GM19099 (cell line): Measurements from ENCODE around the gene KCTD13.

ENCODE experiments used
- POLR2A ChIP-seq: IDR thresholded peaks from 3 replicates; pipeline ENCODE4 v1.6.1; 2011; ENCODE audit warnings: low read depth; ENCODE audit not compliant: insufficient read length; ENCODE audit errors: extremely low read depth

Gene KCTD13

GRCh38 chr16:29925781-29926710 lies at the start of gene KCTD13:
KCTD13 (minus strand) TSS chr16:29926226; CDS start chr16:29926033, 193 bp downstream.
- TF ChIP-seq POLR2A = peak; percentile 89

DNA sequence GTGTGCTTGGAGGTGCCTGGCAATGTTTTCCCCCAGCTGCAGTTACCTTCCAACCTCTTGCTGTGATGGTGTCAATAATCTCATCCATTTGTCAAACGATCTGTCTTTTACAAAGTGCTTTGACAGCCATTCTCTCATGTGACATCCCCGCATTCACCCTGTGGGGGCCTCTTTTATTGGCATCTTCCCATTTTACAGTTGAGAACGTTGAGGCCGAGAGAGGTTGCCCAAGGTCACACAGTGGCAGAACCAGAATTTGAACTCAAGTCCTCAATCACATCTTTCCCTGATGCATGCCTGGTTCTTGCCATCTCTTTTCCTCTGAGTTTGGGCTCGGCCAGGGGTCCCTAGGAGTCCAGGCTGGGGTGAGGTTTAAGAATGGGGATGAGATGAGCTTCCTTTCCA lies 49.1 kb upstream of the KCTD13 start:
- no peak for TF ChIP-seq POLR2A

- no peak for TF ChIP-seq POLR2A
Observed at GRCh38 chr16:29974291-29975133, 48.5 kb upstream of the KCTD13 start.

GRCh38 chr16:29973384-29974246 lies 47.6 kb upstream of the KCTD13 start, which contains the start of gene TAOK2:
TAOK2 (plus strand) TSS chr16:29973868; CDS start chr16:29977773, 3,905 bp downstream.
- TF ChIP-seq POLR2A = peak; percentile 79

DNA sequence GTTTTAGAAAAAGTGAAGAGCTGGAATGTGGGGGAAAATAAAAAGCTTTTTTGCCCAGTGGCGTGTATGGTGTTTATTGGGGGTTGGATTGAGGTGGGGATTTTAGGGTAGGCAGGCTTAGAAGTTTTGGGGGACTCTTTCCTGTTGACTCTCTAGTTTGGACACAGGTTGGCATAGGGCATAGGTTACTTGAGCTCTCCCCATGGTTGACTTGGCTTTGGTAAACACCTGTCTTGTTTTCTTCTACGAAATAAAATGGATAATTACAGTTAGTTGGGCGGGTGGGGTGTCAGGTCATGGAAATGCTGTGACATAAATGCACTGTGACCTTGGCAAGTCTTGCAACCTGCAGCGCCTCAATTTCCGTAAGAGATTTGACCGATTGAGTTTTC lies 47.0 kb upstream of the KCTD13 start:
- no peak for TF ChIP-seq POLR2A

- TF ChIP-seq POLR2A = no peak
Observed at GRCh38 chr16:29972500-29972899, 46.5 kb upstream of the KCTD13 start.

GRCh38 chr16:29971304-29971703 lies 45.3 kb upstream of the KCTD13 start:
- no peak for TF ChIP-seq POLR2A

DNA sequence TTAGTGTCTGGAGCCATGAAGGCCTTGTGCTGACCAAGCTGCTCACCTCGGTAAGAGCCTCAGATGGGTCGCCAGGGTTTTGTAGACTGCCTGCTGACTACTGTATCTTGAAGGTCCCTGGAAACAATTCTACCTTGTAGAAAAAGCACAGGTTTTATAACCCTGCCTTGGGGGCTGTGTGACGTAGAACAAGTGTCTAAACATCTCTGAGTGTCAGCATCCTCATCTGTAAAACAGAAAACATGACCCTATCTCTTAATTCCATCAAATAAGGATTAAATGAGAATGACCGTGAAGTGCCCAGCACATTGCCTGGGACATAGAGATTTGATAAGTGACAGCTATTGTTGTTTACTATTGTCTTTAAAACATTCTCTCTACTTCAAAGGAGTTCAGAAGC lies 42.2 kb upstream of the KCTD13 start:
- TF ChIP-seq POLR2A = no peak

DNA sequence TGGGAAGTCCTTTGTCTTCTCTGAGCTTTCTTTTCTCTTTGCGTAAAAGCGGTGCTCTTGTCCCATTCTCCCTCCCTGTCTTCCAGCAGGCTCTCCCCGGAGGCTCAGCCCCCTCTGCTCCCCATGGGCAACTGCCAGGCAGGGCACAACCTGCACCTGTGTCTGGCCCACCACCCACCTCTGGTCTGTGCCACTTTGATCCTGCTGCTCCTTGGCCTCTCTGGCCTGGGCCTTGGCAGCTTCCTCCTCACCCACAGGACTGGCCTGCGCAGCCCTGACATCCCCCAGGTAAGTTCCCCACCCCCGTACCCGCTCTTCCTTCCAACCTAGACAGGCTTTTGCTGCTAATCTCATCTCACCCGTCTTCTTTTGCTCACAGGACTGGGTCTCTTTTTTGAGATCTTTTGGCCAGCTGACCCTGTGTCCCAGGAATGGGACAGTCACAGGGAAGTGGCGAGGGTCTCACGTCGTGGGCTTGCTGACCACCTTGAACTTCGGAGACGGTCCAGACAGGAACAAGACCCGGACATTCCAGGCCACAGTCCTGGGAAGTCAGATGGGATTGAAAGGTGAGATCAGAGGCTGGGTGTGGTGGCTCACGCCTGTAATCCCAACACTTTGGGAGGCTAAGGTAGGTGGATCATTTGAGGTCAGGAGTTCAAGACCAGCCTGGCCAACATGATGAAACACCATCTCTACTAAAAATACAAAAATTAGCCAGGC lies 37.2 kb upstream of the KCTD13 start:
- no peak for TF ChIP-seq POLR2A

GRCh38 chr16:29962344-29962994 lies 36.4 kb upstream of the KCTD13 start:
- no peak for TF ChIP-seq POLR2A

- TF ChIP-seq POLR2A = peak; percentile 73
Observed at GRCh38 chr16:29961479-29962343, 35.7 kb upstream of the KCTD13 start, which contains the start of gene TMEM219. TMEM219 (plus strand) TSS chr16:29962079; CDS start chr16:29963144, 1,065 bp downstream.

DNA sequence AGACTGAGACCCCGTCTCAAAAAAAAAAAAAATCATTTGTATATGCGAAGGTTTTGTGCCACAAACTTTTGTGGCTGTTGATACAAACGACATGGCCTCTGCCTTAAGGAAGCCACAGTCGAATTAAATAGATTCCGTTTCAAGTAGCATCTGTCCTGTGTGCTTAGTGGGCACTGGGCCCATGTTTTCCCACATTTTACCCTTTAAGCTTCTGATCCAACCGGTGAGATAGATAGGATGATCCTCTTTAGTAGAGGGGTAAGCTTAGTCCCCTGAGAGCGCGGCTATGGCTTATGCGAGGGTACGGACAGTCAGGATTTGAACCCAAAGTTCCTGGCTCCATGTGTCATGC lies 35.1 kb upstream of the KCTD13 start:
- TF ChIP-seq POLR2A = no peak
